A673 (cell line): ENCODE results near the gene SMYD3. TPM values are rescaled to one million over a fixed set of nuclear protein-coding genes. Genes with fewer than 3 reads are reported as not detected.

Source experiments
- BruUV-seq: library from RNA; stranded (reverse); fragments of 400-500 nt; replicated peaks from 2 replicates; lab custom pipeline; 2021; lab: Mats Ljungman, UMichigan
- CTCF ChIA-PET: fragments of 300-600 bp; sonication (Branson Sonifier 250); formaldehyde crosslinking; loops from one replicate; lab custom pipeline; 2022; ENCODE audit warnings: antibody characterized with exemption; lab: Charles Lee
- POLR2A ChIA-PET: fragments of 300-600 bp; sonication (Branson Sonifier 250); formaldehyde crosslinking; loops from one replicate; lab custom pipeline; 2022; ENCODE audit warnings: antibody characterized with exemption; ENCODE audit not compliant: low non-redundant PET; lab: Charles Lee
- DNase-seq: peaks from one replicate; pipeline ENCODE4 v3.0.0-alpha.2; 2015; ENCODE audit warnings: low spot score
- H3K27ac ChIP-seq: fragments of 200-600 bp; sonication (generic); 2 replicates; pipeline ENCODE4 v1.5.1; 2016; ENCODE audit warnings: mixed run types, low read depth, mild to moderate bottlenecking, mixed read lengths, antibody characterized with exemption, low read length; ENCODE audit not compliant: poor library complexity, severe bottlenecking
- H3K27me3 ChIP-seq: fragments of 200-600 bp; sonication (generic); replicated peaks from 2 replicates; pipeline ENCODE4 v1.6.1; 2017; ENCODE audit warnings: mixed run types, low read depth, mild to moderate bottlenecking, mixed read lengths, antibody characterized with exemption, low read length; ENCODE audit not compliant: insufficient read depth, poor library complexity
- H3K36me3 ChIP-seq: fragments of 200-600 bp; sonication (generic); 2 replicates; pipeline ENCODE4 v1.6.1; 2016; ENCODE audit warnings: mixed run types, mild to moderate bottlenecking, mixed read lengths, antibody characterized with exemption, low read length; ENCODE audit not compliant: insufficient read depth, poor library complexity, severe bottlenecking
- H3K4me1 ChIP-seq: fragments of 200-600 bp; sonication (generic); 2 replicates; pipeline ENCODE4 v1.6.1; 2017; ENCODE audit warnings: mixed run types, mild to moderate bottlenecking, mixed read lengths, antibody characterized with exemption, low read length; ENCODE audit not compliant: insufficient read depth, poor library complexity, severe bottlenecking
- H3K4me3 ChIP-seq: fragments of 200-600 bp; sonication (generic); 2 replicates; pipeline ENCODE4 v1.5.1; 2016; ENCODE audit warnings: low read depth, mixed run types, mild to moderate bottlenecking, mixed read lengths, low read length; ENCODE audit not compliant: poor library complexity, severe bottlenecking
- H3K9me3 ChIP-seq: fragments of 200-600 bp; sonication (generic); 2 replicates; pipeline ENCODE4 v1.6.1; 2016; ENCODE audit warnings: mixed run types, low read depth, mild to moderate bottlenecking, mixed read lengths, antibody characterized with exemption, low read length; ENCODE audit not compliant: poor library complexity, severe bottlenecking
- CTCF ChIP-seq: fragments of 300-800, 200-600 bp; sonication (generic); conservative IDR thresholded peaks from 2 replicates; pipeline ENCODE4 v1.5.1; 2017; ENCODE audit warnings: low read depth, mild to moderate bottlenecking, antibody characterized with exemption, low read length, moderate library complexity, mixed read lengths
- EZH2 ChIP-seq: fragments of 200-600 bp; sonication (generic); IDR thresholded peaks from 2 replicates; pipeline ENCODE4 v1.6.1; 2017; ENCODE audit warnings: borderline replicate concordance, low read depth, mild to moderate bottlenecking, mixed read lengths, antibody characterized with exemption, low read length; ENCODE audit not compliant: poor library complexity, severe bottlenecking
- intact Hi-C: fragments of 100-400 bp; cut with micrococcal nuclease; formaldehyde crosslinking; loops from one replicate; pipeline ENCODE4 v1.10.0; 2022; ENCODE audit not compliant: unreplicated experiment
- total RNA-seq: library from RNA; stranded (reverse); gene quantifications from 2 replicates; pipeline ENCODE4 v1.2.3, GENCODE V29; 2021

SMYD3 gene
- total RNA-seq, 1 experiment from 2014 or later = 29.0 TPM

- intact Hi-C loops = no loop called here
- Histone ChIP-seq H3K27me3 (no peaks in the 10 kb centered on the region), H3K36me3 (no peaks in the 10 kb centered on the region), H3K9me3 (no peaks in the 10 kb centered on the region), H3K27ac (no peak overlapping the region), H3K4me3 (no peak overlapping the region), H3K4me1 (no peaks in the 10 kb centered on the region)
- no peak for DNase-seq
- TF ChIP-seq EZH2 (no peak), CTCF (no peak)
- POLR2A ChIA-PET = no interaction called here
- BruUV-seq = no TSS peak
- CTCF ChIA-PET = no interaction called here
These were observed 378.5 kb downstream of the SMYD3 start for GRCh38 chr1:246128494-246129069.

GRCh38 chr1:246126580-246126979 is 380.5 kb downstream of the SMYD3 start:
- H3K27me3 ChIP-seq = no peaks in the 10 kb centered on the region
- H3K9me3 ChIP-seq = no peaks in the 10 kb centered on the region
- ChIA-PET CTCF (no interaction called here), POLR2A (no interaction called here)
- intact Hi-C loops = no loop called here
- no peak for TF ChIP-seq CTCF
- TF ChIP-seq EZH2 = no peak
- H3K4me3 ChIP-seq = no peak overlapping the region
- no peak overlapping the region for H3K27ac ChIP-seq
- BruUV-seq = no TSS peak
- H3K36me3 ChIP-seq = no peaks in the 10 kb centered on the region
- no peak for DNase-seq
- H3K4me1 ChIP-seq = no peaks in the 10 kb centered on the region

- no peak for TF ChIP-seq CTCF
- TF ChIP-seq EZH2 = no peak
- H3K4me1 ChIP-seq = no peaks in the 10 kb centered on the region
- H3K27me3 ChIP-seq = no peaks in the 10 kb centered on the region
These were observed 385.0 kb downstream of the SMYD3 start for GRCh38 chr1:246122071-246122470.

More at GRCh38 chr1:246122071-246122470, 385.0 kb downstream of the SMYD3 start:
- intact Hi-C loops = no loop called here
- Histone ChIP-seq H3K36me3 (no peaks in the 10 kb centered on the region), H3K4me3 (no peak overlapping the region), H3K27ac (no peak overlapping the region), H3K9me3 (no peaks in the 10 kb centered on the region)
- ChIA-PET CTCF (no interaction called here), POLR2A (no interaction called here)
- no peak for DNase-seq
- BruUV-seq = no TSS peak
